HG03103 (cell line): ENCODE results near the gene ERP44.
"Not testable (repeated sequence)": the region's sequence is repeated elsewhere in the genome, so short reads cannot be mapped to it uniquely, and the experiment has no call there.

Experiments
- ATAC-seq: cut with Tn5 transposase; IDR thresholded peaks from one replicate; pipeline ENCODE4 v1.9.1; 2021; ENCODE audit warnings: low read depth; ENCODE audit not compliant: unreplicated experiment

Gene ERP44

GRCh38 chr9:100098887-100099721, at the start of gene ERP44, which contains the start of gene INVS:
TSS of gene ERP44 (minus strand) at chr9:100099000. CDS start at chr9:100098840, 160 bp downstream.
TSS of gene INVS (plus strand) at chr9:100099243. CDS start at chr9:100104522, 5,279 bp downstream.
- peak; percentile 97 for ATAC-seq

- not testable (repeated sequence) for ATAC-seq
Measured at GRCh38 chr9:100145976-100146375, 47.2 kb upstream of the ERP44 start.

GRCh38 chr9:100145167-100145934, 46.6 kb upstream of the ERP44 start:
- ATAC-seq: not testable (repeated sequence)

- not testable (repeated sequence) for ATAC-seq
Measured at GRCh38 chr9:100141862-100142261, 43.1 kb upstream of the ERP44 start.

- ATAC-seq: not testable (repeated sequence)
Measured at GRCh38 chr9:100140303-100140702, 41.5 kb upstream of the ERP44 start.

- not testable (repeated sequence) for ATAC-seq
Measured at GRCh38 chr9:100136799-100137198, 38.0 kb upstream of the ERP44 start.

GRCh38 chr9:100134731-100135130, 35.9 kb upstream of the ERP44 start:
- ATAC-seq: no peak

GRCh38 chr9:100131875-100132430, 33.2 kb upstream of the ERP44 start:
- no peak for ATAC-seq

GRCh38 chr9:100131216-100131615, 32.4 kb upstream of the ERP44 start:
- ATAC-seq: no peak

GRCh38 chr9:100129772-100130171, 31.0 kb upstream of the ERP44 start:
- ATAC-seq: no peak

GRCh38 chr9:100126423-100126822, 27.6 kb upstream of the ERP44 start:
- no peak for ATAC-seq

GRCh38 chr9:100125910-100126309, 27.1 kb upstream of the ERP44 start:
- ATAC-seq: no peak

GRCh38 chr9:100125236-100125635, 26.4 kb upstream of the ERP44 start:
- ATAC-seq: no peak

GRCh38 chr9:100120286-100120685, 21.5 kb upstream of the ERP44 start:
- no peak for ATAC-seq

- ATAC-seq: no peak
Measured at GRCh38 chr9:100117316-100117715, 18.5 kb upstream of the ERP44 start.

GRCh38 chr9:100112677-100113336, 14.0 kb upstream of the ERP44 start:
- no peak for ATAC-seq

- ATAC-seq: no peak
Measured at GRCh38 chr9:100111235-100111634, 12.4 kb upstream of the ERP44 start.

GRCh38 chr9:100108559-100108958, 9.8 kb upstream of the ERP44 start:
- no peak for ATAC-seq

- no peak for ATAC-seq
Measured at GRCh38 chr9:100106616-100107015, 7.8 kb upstream of the ERP44 start.

- no peak for ATAC-seq
Measured at GRCh38 chr9:100105861-100106260, 7.1 kb upstream of the ERP44 start.

- no peak for ATAC-seq
Measured at GRCh38 chr9:100104314-100104713, 5.5 kb upstream of the ERP44 start.
